ENCODE results near the gene DHRSX.

- TF ChIP-seq CTCF (conservative IDR thresholded peaks at IDR 0.05; ENCODE audit: low read depth, low read length) (no peak), EZH2 (IDR thresholded peaks at IDR 0.05; ENCODE audit: low read length, unreplicated experiment) (no peak), EZH2phosphoT487 (IDR thresholded peaks at IDR 0.05; ENCODE audit: borderline replicate concordance, low read length) (no peak)
Measured at GRCh38 chrX:2457289-2458133, 43.3 kb downstream of the DHRSX start.

Measured in PC-3 (cell line).